ENCODE results near the gene ITGA2.

- TF ChIP-seq, protein P1, sequence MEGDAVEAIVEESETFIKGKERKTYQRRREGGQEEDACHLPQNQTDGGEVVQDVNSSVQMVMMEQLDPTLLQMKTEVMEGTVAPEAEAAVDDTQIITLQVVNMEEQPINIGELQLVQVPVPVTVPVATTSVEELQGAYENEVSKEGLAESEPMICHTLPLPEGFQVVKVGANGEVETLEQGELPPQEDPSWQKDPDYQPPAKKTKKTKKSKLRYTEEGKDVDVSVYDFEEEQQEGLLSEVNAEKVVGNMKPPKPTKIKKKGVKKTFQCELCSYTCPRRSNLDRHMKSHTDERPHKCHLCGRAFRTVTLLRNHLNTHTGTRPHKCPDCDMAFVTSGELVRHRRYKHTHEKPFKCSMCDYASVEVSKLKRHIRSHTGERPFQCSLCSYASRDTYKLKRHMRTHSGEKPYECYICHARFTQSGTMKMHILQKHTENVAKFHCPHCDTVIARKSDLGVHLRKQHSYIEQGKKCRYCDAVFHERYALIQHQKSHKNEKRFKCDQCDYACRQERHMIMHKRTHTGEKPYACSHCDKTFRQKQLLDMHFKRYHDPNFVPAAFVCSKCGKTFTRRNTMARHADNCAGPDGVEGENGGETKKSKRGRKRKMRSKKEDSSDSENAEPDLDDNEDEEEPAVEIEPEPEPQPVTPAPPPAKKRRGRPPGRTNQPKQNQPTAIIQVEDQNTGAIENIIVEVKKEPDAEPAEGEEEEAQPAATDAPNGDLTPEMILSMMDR (IDR thresholded peaks at IDR 0.05) = no peak
- TF ChIP-seq EZH2 (IDR thresholded peaks at IDR 0.05; ENCODE audit: borderline replicate concordance, insufficient read depth, low read depth, low read length, poor library complexity, severe bottlenecking) = no peak
Observed at GRCh38 chr5:52985306-52985705, 3.8 kb upstream of the ITGA2 start.

Data from B cell (primary cell).